ENCODE measurements around the gene GFRA1. TPM values are rescaled to one million over a fixed set of nuclear protein-coding genes. Genes with fewer than 3 reads are reported as not detected.
"Not testable (repeated sequence)": the region's sequence is repeated elsewhere in the genome, so short reads cannot be mapped to it uniquely, and the experiment has no call there.

The GFRA1 gene
- total and polyA plus RNA-seq, 2 experiments from 2014 or later, result 1.7 to 5.0 TPM

- Histone ChIP-seq H3K9me3 (ENCODE audit: low read depth) (no peaks in the 10 kb centered on the region), H3K4me1 (ENCODE audit: low read depth) (no peaks in the 10 kb centered on the region), H3K4me3 (no peak overlapping the region), H3K27ac (no peak overlapping the region), H3K27me3 (no peaks in the 10 kb centered on the region), H3K36me3 (no peaks in the 10 kb centered on the region)
- no peak for TF ChIP-seq CTCF (IDR thresholded peaks at IDR 0.05; ENCODE audit: low read depth, low read length)
- DNase-seq (ENCODE audit: low read depth in 1 of 2, low spot score in 1 of 2), result no peak
Measured at GRCh38 chr10:116053910-116054309, 219.1 kb downstream of the GFRA1 start.

DNA sequence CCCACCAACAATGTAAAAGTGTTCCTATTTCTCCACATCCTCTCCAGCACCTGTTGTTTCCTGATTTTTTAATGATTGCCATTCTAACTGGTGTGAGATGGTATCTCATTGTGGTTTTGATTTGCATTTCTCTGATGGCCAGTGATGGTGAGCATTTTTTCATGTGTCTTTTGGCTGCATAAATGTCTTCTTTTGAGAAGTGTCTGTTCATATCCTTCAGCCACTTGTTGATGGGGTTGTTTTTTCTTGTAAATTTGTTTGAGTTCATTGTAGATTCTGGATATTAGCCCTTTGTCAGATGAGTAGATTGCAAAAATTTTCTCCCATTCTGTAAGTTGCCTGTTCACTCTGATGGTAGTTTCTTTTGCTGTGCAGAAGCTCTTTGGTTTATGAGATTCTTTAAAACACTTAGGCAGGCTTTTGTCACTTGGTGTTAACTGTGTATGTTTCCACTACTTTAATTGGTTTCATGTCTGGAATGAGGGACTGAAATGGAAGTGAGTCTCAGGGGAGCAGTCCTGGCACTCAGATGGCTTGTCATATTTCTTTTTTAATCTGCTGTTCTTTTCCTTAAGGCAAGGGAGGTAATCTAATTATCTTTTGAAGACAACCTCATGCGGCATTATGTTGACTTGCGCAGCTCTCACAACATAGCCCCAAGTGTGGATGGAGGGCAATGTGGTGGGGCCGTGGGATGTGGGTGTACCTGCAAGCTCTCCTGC is 219.8 kb downstream of the GFRA1 start:
- H3K4me1 ChIP-seq (ENCODE audit: low read depth); H3K4me3 ChIP-seq; H3K9me3 ChIP-seq (ENCODE audit: low read depth); H3K36me3 ChIP-seq; DNase-seq (ENCODE audit: low read depth in 1 of 2, low spot score in 1 of 2); H3K27me3 ChIP-seq; H3K27ac ChIP-seq: not testable (repeated sequence)

DNA sequence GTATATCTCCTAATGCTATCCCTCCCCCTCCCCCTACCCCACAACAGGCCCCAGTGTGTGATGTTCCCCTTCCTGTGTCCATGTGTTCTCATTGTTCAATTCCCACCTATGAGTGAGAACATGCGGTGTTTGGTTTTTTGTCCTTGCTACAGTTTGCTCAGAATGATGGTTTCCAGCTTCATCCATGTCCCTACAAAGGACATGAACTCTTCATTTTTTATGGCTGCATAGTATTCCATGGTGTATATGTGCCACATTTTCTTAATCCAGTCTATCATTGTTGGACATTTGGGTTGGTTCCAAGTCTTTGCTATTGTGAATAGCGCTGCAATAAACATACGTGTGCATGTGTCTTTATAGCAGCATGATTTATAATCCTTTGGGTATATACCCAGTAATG is 220.5 kb downstream of the GFRA1 start:
- not testable (repeated sequence) for H3K9me3 ChIP-seq (ENCODE audit: low read depth); H3K27ac ChIP-seq; H3K4me1 ChIP-seq (ENCODE audit: low read depth); H3K4me3 ChIP-seq; DNase-seq (ENCODE audit: low read depth in 1 of 2, low spot score in 1 of 2); H3K36me3 ChIP-seq; H3K27me3 ChIP-seq

GRCh38 chr10:116049974-116050304 is 223.1 kb downstream of the GFRA1 start:
- Histone ChIP-seq H3K36me3 (no peaks in the 10 kb centered on the region), H3K4me3 (no peak overlapping the region), H3K27me3 (no peaks in the 10 kb centered on the region), H3K27ac (no peak overlapping the region), H3K9me3 (ENCODE audit: low read depth) (no peaks in the 10 kb centered on the region), H3K4me1 (ENCODE audit: low read depth) (no peaks in the 10 kb centered on the region)
- no peak for DNase-seq (ENCODE audit: low read depth in 1 of 2, low spot score in 1 of 2)
- no peak for TF ChIP-seq CTCF (IDR thresholded peaks at IDR 0.05; ENCODE audit: low read depth, low read length)

DNA sequence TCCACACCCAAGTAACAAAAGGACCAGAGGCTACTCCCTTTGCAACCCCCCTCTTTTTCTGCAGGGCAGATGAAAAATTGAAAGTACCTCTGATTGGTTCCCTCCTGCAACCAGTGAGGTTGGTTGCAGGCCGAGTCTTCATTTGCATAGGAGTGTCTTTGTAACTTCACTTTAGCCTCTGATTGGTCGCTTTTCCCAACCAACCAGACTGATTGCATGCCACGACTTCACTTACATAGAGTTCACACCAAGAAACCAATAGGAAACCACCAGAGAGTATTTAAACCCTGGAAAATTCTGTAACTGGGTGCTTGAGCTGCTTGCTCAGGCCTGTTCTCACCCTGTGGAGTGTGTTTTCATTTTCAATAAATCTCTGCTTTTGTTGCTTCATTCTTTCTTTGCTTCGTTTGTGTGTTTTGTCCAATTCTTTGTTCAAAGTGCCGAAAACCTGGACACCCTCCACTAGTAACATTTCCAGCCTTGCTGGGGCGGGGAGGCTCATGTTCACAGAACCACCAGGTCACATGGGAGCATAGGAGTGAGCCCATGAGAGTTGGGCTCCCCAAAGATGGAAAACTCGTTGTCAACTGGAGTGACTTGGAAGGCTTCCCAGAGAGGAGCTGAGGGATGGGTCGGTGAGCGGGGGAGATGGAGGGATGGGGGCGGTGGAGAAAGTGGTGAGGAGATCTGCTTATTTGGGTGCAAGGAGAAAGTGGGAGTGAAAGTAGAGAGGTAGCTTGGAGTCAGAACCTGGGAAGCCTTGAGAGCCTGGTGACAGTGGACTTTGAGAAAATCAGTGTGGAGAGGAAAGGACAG is 223.6 kb downstream of the GFRA1 start:
- Histone ChIP-seq H3K27me3 (no peaks in the 10 kb centered on the region), H3K4me3 (no peak overlapping the region), H3K4me1 (ENCODE audit: low read depth) (no peaks in the 10 kb centered on the region), H3K36me3 (no peaks in the 10 kb centered on the region), H3K9me3 (ENCODE audit: low read depth) (no peaks in the 10 kb centered on the region), H3K27ac (no peak overlapping the region)
- no peak for TF ChIP-seq CTCF (IDR thresholded peaks at IDR 0.05; ENCODE audit: low read depth, low read length)
- DNase-seq (ENCODE audit: low read depth in 1 of 2, low spot score in 1 of 2), result no peak

GRCh38 chr10:116045366-116046356 is 227.3 kb downstream of the GFRA1 start:
- H3K27ac ChIP-seq, result no peak overlapping the region
- DNase-seq (ENCODE audit: low read depth in 1 of 2, low spot score in 1 of 2), result no peak
- no peaks in the 10 kb centered on the region for H3K4me1 ChIP-seq (ENCODE audit: low read depth)
- H3K36me3 ChIP-seq, result no peaks in the 10 kb centered on the region
- H3K4me3 ChIP-seq, result no peak overlapping the region
- H3K27me3 ChIP-seq, result no peaks in the 10 kb centered on the region
- no peaks in the 10 kb centered on the region for H3K9me3 ChIP-seq (ENCODE audit: low read depth)
- TF ChIP-seq CTCF (IDR thresholded peaks at IDR 0.05; ENCODE audit: low read depth, low read length), result no peak

All from cardiac muscle cell (in vitro differentiated cells and primary cell).